ENCODE results near the gene MMEL1.
A peak's percentile ranks its signal among the peaks of the same experiment; 100 is the strongest.

The MMEL1 gene

DNA sequence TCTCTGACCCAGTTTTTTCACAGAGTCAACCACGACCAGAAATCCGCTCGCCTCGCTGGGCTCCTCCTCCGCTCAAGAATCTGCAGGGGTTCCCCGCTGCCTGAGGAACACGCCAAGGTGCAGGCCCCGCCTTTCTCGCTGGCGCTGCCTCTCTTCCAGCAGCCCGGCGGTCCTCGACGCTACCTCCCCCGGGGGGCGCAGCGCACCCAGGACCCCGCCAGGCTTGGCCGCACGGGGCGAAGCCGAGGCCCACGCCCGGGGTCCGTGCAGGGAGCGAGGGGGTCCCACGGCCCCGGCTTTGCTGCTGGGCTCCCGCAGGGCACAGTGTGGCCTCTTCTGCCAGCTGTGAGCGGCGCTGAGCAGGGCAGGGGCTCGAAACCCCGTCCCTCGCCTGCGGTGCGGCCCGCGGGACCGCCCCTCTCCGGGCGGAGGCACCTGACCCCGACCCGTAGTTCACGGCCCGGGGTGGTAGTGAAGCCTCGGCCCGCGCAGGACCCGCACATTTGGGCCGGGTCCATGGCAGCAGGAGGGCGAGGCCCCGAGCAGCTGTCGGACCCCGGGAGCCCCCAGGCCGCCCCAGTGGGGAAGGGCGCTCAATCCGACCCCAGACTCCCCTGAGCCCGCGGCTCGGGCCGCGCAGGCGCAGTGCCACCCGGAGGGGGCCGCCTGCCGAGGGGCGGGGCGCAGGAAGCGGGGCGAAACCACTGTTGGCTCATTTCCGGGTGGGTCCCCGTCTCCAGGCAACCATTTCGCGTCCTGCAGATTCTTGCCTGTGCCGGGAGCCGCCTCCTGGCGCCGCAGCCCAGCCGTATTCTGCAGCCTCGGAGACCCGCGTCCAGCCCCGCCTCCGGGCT, 10.0 kb upstream of the MMEL1 start:
- Histone ChIP-seq H3K4me3 (peak overlapping the region; percentile 94), H3K27ac (peak overlapping the region; percentile 34 to 85)
- peak; percentile 92 for DNase-seq (ENCODE audit: low spot score)
- TF ChIP-seq, protein P1, sequence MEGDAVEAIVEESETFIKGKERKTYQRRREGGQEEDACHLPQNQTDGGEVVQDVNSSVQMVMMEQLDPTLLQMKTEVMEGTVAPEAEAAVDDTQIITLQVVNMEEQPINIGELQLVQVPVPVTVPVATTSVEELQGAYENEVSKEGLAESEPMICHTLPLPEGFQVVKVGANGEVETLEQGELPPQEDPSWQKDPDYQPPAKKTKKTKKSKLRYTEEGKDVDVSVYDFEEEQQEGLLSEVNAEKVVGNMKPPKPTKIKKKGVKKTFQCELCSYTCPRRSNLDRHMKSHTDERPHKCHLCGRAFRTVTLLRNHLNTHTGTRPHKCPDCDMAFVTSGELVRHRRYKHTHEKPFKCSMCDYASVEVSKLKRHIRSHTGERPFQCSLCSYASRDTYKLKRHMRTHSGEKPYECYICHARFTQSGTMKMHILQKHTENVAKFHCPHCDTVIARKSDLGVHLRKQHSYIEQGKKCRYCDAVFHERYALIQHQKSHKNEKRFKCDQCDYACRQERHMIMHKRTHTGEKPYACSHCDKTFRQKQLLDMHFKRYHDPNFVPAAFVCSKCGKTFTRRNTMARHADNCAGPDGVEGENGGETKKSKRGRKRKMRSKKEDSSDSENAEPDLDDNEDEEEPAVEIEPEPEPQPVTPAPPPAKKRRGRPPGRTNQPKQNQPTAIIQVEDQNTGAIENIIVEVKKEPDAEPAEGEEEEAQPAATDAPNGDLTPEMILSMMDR (IDR thresholded peaks at IDR 0.05) = no peak

DNA sequence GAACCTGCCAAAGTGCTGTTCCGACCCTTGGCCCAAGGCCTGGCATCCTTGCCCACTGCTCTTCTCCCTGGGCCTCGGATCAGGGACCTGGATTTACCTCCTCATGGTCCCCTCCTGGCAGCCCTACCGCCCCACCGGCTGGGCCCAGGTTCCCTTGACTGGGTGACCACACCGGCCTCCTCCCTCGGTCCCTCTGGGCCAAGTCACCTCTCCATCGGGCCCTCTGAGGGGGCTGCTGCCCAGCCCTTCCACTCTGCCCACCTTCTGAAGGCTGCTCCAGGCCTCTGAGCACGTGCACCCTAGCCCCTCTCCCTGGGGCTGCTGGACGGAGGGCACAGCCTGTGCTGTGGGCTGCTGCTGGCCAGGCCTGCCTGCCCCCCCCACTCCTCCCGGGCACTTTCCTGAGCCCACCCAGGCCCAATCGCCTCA, 9.3 kb upstream of the MMEL1 start:
- no peak for DNase-seq (ENCODE audit: low spot score)
- H3K27ac ChIP-seq = peak overlapping the region in 1 of 2 donors; percentile 85

DNA sequence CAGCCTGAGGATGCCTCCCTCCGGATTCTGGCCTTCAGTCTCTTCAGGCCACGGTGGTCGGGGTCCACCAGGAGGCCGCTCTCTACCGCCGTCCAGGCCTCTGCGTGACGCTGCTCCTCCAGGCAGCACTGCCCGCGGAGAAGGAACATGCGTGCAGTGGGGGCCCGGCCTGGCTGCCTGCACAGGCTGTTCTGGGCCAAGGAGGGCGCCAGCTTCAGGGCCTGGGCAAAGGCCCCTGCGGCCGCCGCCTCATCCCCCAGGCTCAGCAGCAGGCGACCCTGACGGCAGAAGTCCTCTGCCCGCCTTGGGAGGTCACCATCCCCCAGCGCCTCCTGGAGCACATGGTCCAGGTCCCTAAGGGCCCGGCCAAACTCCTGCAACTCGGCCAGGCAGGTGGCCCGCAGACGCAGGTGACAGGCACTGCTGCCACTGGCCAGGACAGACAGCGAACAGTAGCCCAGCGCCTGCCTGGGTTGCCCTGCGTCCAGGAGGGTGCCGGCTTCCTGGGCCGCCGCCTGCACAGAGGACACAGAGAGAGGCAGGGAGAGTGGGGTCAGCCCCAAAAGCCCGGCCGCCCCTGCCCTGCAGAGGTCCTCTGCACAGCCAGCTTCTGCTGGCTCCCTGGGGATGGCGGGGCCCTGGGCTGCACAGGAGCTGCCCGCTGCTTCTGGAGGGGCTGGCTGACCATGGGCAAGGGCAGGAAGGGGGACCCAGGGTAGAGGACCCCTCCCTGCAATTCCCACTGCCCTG, 8.7 kb upstream of the MMEL1 start:
- Histone ChIP-seq H3K4me3 (peak overlapping the region; percentile 94), H3K27ac (peak overlapping the region in 1 of 2 donors; percentile 85)
- no peak for DNase-seq (ENCODE audit: low spot score)
- TF ChIP-seq, protein P1 (IDR thresholded peaks at IDR 0.05) = no peak

More for the DNA sequence above, 9.3 kb upstream of the MMEL1 start:
- H3K4me3 ChIP-seq = peak overlapping the region; percentile 94
- TF ChIP-seq, protein P1 (IDR thresholded peaks at IDR 0.05) = no peak

DNA sequence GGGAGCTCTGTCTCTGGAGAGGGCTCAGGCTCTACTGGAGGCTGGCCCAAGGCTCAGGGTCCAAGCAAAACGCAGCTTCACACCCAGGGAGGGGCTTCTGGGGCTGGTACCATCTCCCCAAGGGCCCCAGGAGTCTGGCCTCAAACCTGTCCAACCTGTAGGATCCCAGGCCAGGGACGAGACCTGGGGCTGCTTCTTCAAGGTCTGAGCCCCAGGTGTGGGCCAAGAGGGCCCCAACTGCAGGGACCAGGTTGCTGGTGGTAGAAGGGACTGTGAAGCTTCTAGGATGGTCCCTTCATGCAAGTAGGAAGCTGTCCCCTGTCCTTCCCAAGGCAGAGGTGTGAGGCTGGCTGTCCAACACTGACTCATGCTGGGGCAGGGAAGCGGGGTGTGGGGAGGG, 7.8 kb upstream of the MMEL1 start:
- H3K4me3 ChIP-seq = no peak overlapping the region
- TF ChIP-seq, protein P1 (IDR thresholded peaks at IDR 0.05) = no peak
- DNase-seq (ENCODE audit: low spot score) = no peak
- H3K27ac ChIP-seq = no peak overlapping the region

DNA sequence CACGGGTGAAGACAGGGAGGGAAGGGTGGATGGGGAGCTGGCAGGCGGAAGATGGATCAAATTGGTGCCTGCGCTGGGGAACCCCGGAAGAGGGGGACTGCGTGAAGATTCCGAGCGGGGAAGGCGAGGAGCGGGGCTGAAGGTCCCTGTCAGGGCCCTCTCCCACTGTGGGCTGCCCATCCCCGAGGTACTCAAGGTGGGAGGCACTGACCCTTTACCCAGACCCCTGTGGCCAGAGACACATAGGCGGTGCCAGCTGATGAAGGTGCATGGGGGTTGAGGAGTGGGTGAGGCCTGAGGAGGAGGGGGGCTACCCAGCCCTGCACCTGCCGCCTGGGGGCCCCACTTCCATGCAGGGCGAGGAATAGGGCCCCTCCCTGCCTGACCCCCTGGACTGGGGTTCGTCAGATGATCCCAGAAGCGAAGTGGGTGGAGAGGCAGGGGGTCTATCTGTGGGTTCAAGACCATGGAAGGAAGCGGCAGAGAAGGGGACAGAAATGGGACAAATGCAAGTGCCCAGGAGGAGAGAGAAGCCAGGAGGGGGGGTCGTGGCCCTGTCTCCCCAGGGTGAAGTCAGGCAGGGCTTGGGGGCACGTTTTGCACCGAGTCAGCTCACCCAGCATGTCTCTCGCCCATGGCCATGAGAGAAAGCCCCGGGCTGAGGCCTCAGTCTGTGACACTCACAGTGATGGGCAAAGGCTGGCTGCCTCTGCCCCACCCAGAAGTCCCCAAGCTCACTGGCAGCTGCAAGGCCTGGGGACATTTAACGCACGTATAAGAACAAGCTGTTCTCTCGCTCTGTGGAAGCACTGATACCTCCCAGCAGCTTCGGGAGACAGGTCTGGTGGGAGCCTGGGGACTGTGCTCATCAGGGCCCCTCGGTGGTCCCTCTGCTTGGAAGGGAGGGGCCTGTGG, 7.0 kb upstream of the MMEL1 start:
- TF ChIP-seq, protein P1 (IDR thresholded peaks at IDR 0.05) = no peak
- DNase-seq (ENCODE audit: low spot score) = no peak

DNA sequence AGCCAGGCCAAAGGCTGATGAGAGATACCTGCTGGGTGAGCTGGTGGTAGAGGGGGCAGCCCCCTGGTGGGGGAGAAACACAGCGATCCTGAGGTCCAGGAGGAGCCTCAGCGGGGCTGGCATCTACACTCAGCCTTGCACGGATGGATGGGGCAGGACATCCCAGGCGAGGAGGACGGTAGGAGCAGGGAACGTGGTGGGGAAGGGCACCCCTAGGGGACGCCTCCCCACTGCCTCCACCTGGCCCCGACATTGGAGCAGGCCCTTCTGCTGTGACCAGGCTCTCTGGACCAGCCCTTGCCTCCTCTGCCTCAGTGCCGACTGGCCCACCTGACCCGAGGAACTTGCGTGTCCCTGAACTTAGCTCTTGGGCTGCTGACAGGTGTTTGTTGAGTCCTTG, 6.4 kb upstream of the MMEL1 start:
- DNase-seq (ENCODE audit: low spot score) = peak; percentile 66
- no peak overlapping the region for H3K27ac ChIP-seq
- TF ChIP-seq, protein P1 (IDR thresholded peaks at IDR 0.05) = no peak
- no peak overlapping the region for H3K4me3 ChIP-seq

More for the DNA sequence above, 7.0 kb upstream of the MMEL1 start:
- H3K27ac ChIP-seq = no peak overlapping the region
- no peak overlapping the region for H3K4me3 ChIP-seq

All from coronary artery (tissue), 2 donors.